GM21786 (cell line): ENCODE measurements around the gene CMA1.
"Not testable (repeated sequence)": the region's sequence is repeated elsewhere in the genome, so short reads cannot be mapped to it uniquely, and the experiment has no call there.

Source experiments
- ATAC-seq: cut with Tn5 transposase; IDR thresholded peaks from one replicate; pipeline ENCODE4 v1.9.1; 2021; ENCODE audit not compliant: unreplicated experiment

The CMA1 gene

DNA sequence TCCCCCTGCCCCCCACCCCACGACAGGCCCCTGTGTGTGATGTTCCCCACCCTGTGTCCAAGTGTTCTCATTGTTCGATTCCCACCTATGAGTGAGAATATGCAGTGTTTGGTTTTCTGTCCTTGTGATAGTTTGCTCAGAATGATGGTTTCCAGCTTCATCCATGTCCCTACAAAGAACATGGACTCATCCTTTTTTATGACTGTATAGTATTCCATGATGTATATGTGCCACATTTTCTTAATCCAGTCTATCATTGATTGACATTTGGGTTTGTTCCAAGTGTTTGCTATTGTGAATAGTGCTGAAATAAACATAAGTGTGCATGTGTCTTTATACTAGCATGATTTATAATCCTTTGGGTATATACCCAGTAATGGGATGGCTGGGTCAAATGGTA is 37.6 kb downstream of the CMA1 start:
- ATAC-seq: not testable (repeated sequence)

DNA sequence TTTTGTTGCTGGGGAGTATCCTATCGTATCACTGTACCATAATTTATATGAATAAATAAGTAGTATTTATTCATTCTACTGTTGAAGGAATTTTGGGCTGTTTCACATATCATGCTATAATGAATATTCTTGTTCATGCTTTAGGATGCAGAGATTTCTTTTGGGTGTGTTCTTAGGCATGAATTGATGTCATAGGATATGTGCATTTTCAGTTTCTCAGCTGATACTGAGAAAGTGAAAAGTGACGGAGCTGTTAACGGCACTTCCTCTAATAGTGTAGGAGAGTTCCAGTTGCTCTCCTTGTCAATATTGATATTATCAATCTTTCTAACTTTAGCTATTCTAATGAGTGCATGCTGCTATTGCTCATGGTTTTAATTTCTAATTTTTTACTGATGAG is 42.3 kb downstream of the CMA1 start:
- ATAC-seq: no peak

DNA sequence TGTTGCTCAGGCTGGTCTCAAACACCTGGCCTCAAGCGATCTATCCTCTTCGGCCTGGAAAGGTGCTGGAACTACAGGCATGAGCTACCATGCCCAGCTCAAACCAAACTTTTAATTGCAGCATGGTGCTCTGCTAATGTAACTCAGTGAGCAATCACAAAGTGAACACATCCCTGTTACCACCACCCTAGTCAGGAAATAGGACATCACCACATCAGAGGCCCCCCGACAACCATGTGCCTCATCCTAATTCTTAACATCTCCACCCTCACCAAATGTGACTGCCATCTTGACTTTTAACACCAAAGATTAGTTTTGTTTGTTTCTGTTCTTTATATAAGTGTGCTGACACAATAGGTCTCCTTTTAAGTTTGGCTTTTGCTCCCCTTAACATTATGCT is 42.7 kb downstream of the CMA1 start:
- ATAC-seq: no peak

DNA sequence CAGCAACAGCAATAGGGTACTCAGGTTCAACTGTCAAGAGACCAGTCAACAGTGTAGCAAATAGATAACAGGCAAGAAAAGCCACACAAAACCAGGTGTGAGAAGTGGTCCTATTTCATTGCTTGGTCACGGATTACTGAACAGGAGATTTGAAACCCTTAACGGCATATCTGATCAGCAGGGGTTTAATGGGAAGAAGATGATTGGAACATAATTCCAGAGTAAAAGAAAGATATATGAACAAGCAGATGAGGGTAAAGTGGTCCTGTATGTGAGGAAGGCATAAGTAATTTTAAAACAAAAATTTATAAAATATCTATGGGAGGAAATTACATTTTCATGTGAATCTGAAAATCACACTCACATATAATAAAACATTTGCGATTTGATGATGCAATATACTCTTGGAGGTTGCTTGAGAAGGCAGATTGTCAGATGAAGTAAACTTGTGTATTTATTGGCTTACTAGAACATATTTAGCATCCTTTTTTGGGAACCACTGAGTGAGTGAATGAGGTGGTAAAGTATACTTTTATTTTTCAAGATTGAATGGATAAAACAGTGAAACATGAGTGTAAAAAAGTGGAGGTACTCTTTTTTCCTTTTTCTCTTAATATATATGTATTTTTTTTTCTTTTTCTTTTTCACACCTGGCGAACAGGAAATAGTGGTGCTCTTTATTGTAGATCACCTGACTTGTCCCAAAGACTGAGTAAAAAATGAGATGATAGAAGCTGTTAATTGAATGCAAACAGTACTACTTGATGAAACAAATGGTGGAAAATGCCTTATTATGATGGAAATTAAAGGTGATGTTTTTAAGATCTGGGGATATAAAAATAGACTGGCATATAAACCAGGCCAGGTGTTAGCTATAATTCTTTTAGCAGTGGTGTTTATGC is 43.9 kb downstream of the CMA1 start:
- ATAC-seq: no peak

DNA sequence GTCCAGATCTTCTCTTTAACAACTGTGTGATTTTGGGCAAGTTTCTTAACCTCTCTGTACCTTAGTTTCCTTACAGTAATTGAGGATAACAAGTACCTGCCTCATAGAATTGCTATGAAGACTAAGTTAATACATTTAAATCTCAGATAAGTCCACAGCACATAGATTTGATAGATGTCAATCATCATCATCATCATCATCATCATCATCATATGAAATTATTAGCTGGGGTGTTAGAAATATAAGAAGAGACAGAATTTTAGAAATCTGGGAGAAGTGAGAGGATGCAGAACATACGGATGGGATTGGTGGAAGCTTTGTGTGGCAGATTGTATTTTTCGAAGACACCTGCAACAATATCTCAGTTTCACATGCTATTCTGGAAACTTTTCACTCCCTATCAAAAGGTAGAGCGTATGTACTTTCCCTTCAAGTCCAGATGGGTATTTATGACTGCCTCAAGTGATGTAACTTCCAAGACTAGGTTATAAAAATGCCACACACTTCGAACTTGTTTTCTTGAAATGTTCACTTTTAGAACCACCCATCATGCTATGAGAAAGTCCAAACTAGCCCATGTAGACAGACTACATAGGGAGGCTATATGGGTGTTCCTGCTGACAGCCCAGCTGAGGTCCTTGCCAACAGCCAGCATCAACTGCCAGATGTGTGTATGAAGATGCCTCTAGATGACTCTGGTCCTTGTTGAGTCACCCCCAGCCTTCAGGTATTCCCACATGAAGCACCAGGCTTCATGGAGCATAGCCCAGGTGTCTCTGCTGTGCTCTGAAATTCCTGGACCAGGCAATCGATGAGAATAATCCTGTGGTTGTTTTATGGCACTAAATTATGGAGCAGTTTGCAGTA is 44.8 kb downstream of the CMA1 start:
- ATAC-seq: no peak

DNA sequence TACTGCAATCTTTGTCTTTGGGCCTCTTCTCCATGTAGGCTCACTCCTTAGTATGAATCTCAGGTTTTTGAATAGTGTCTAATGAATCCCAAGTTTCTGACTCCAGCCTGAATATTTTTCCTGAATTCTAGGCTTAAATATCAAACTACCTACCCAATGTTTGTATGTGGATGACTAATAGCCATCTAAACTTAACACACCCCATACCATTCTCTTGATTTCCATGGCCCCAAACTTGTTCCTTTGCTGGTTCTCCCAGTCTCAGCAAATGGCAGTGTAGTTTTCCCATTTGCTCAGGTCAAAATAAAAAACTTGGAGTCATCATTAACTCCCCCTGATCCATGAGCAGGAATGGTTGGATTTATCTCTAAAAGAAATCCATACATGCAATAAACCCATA is 46.7 kb downstream of the CMA1 start:
- no peak for ATAC-seq

DNA sequence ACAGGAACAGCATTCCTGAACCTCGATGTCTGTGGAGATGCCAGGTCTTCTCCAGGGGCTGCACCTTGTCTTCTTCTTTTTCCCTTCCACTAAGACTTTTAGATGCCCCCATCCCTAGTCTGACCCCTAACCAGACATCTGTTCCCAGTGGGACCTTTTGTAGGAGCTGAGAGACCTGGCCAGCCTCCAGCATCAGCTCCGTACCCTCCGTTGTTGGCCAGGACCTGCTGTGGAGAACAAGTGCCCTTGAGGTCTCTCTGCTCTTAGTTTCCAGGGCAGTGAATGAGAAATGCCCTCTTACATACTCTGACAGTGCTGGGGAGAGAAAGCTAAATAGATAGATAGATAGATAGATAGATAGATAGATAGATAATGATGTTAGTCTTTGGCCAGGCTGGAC is 48.7 kb downstream of the CMA1 start:
- no peak for ATAC-seq

DNA sequence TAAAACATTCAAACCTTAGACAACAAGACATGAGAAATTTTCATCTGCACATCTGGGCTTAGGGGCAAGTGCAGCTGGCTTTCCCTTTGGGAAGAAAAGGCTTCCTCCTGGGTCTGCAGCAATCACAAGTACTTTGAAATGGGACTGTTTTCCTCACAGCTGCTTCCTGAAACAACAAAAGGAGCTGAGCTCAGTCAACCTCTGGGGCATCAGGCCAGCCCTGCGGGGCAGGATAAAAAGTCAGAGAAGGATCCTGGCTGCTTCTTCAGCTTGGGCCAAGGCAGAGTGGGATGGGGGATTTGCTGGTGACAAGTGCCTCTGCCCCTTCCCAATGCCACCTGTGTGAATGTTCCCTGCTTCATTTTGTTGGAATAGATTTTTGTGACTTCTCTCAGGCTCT is 49.3 kb downstream of the CMA1 start:
- ATAC-seq: no peak

DNA sequence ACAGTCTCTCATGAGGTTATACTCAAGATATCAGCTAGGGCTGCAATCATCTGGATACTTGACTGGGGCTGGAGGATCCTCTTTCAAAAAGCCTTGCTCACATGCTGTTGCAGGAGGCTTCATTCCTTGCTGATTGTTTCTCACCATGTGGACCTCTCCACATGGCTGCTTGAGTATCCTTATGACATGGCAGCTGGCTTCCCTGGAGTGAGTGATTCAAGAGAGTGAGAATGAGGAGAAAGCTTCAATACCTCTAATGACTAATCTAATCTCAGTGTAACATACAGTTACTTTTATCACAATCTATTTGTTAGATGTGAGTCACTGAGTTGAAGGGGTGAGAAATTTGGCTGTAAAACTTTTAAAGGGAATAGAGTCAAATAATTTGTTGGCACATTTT is 51.1 kb downstream of the CMA1 start:
- no peak for ATAC-seq
